B cell (primary cell): Measurements from ENCODE around the gene BPIFB2. TPM values are rescaled to one million over a fixed set of nuclear protein-coding genes. Genes with fewer than 3 reads are reported as not detected.

Source experiments
- ATAC-seq: fragments of 200-7000 bp; cut with Tn5 transposase; one replicate; pipeline ENCODE4 v1.10.0; 2021; ENCODE audit warnings: low read depth, mild to moderate bottlenecking, moderate number of reproducible peaks, moderate library complexity
- CTCF ChIA-PET: fragments of 350-600 bp; sonication (Branson Sonifier 250); formaldehyde crosslinking; loops from one replicate; lab custom pipeline; 2021; ENCODE audit warnings: antibody characterized with exemption, inconsistent platforms; lab: Charles Lee
- POLR2A ChIA-PET: fragments of 350-600 bp; sonication (Branson Sonifier 250); formaldehyde crosslinking; loops from one replicate; lab custom pipeline; 2021; ENCODE audit warnings: antibody characterized with exemption; lab: Charles Lee
- DNase-seq: peaks from one replicate; pipeline ENCODE4 v3.0.0; 2013
- H2AFZ ChIP-seq: 2 replicates; pipeline ENCODE4 v1.6.1; 2012; ENCODE audit warnings: mild to moderate bottlenecking, low read depth, low read length; ENCODE audit not compliant: insufficient read depth, poor library complexity, severe bottlenecking
- H3K27ac ChIP-seq, 2 donors: 1 replicate in 1 of 2; 2 replicates in 1 of 2; pipeline ENCODE4 v1.5.1; 2012 to 2013; ENCODE audit warnings: low read length in 2 of 2, mild to moderate bottlenecking in 2 of 2, moderate library complexity in 1 of 2
- H3K27me3 ChIP-seq, 4 experiments: fragments of 200-600 bp in 1 of 4; sonication (generic) in 1 of 4; replicated peaks in 1 of 4; 1 replicate in 2 of 4; 2 replicates in 2 of 4; pipeline versions ENCODE4 v1.6.1 to v1.7.0; 2013 to 2016; ENCODE audit warnings: low read length in 3 of 4, mild to moderate bottlenecking in 2 of 4, mixed read lengths in 1 of 4, moderate library complexity in 1 of 4; ENCODE audit not compliant: insufficient read depth in 4 of 4, control insufficient read depth in 3 of 4; ENCODE audit errors: control extremely low read depth in 1 of 4
- H3K36me3 ChIP-seq, 2 experiments: replicated peaks in 1 of 2; 1 replicate in 1 of 2; 2 replicates in 1 of 2; pipeline versions ENCODE4 v1.6.1 to v1.7.1; 2013; ENCODE audit warnings: low read length in 1 of 2; ENCODE audit not compliant: insufficient read depth in 2 of 2, control insufficient read depth in 1 of 2; ENCODE audit errors: control extremely low read depth in 1 of 2, extremely low read depth in 1 of 2
- H3K4me1 ChIP-seq, 2 donors: fragments of 200-600 bp in 1 of 2; sonication (generic) in 1 of 2; 1 replicate in 1 of 2; 2 replicates in 1 of 2; pipeline versions ENCODE4 v1.5.1 to v1.6.1; 2013 to 2017; ENCODE audit warnings: low read length in 2 of 2; ENCODE audit not compliant: control insufficient read depth in 2 of 2, insufficient read depth in 2 of 2
- H3K4me2 ChIP-seq: replicated peaks from 2 replicates; pipeline ENCODE3; 2012; ENCODE audit warnings: mild to moderate bottlenecking, low read depth, low read length; ENCODE audit not compliant: poor library complexity, severe bottlenecking
- H3K4me3 ChIP-seq, 5 experiments: fragments of 200-600 bp in 1 of 5; sonication (generic) in 1 of 5; 1 replicate in 3 of 5; 2 replicates in 2 of 5; pipeline versions ENCODE4 v1.5.1 to v1.7.0; 2011 to 2016; ENCODE audit warnings: low read length in 4 of 5, mild to moderate bottlenecking in 4 of 5, low read depth in 2 of 5, control low read depth in 1 of 5, moderate library complexity in 1 of 5; ENCODE audit not compliant: insufficient read depth in 1 of 5; ENCODE audit errors: control extremely low read depth in 1 of 5, extremely low read depth in 1 of 5
- H3K79me2 ChIP-seq: fragments of 200-600 bp; sonication (generic); one replicate; pipeline ENCODE4 v1.6.0; 2016; ENCODE audit warnings: low read length; ENCODE audit not compliant: control insufficient read depth, insufficient read depth
- H3K9ac ChIP-seq: fragments of 200-600 bp; sonication (generic); 2 replicates; pipeline ENCODE4 v1.6.1; 2017; ENCODE audit warnings: mild to moderate bottlenecking, low read length, moderate library complexity
- H3K9me3 ChIP-seq, 3 donors: one replicate each; pipeline versions ENCODE4 v1.6.1 to v1.7.1; 2013; ENCODE audit warnings: low read length in 2 of 3; ENCODE audit not compliant: control insufficient read depth in 2 of 3, insufficient read depth in 1 of 3; ENCODE audit errors: control extremely low read depth in 1 of 3
- H4K20me1 ChIP-seq: 2 replicates; pipeline ENCODE4 v1.6.0; 2012; ENCODE audit warnings: mild to moderate bottlenecking, low read length; ENCODE audit not compliant: insufficient read depth, control insufficient read depth, poor library complexity, severe bottlenecking
- H3K27ac Mint-ChIP-seq: one replicate; pipeline ENCODE4 v1.8.0; 2021; ENCODE audit warnings: mixed read lengths
- H3K27me3 Mint-ChIP-seq: one replicate; pipeline ENCODE4 v1.8.0; 2021; ENCODE audit warnings: mixed read lengths
- H3K4me1 Mint-ChIP-seq: one replicate; pipeline ENCODE4 v1.8.0; 2021; ENCODE audit warnings: mixed read lengths
- H3K4me3 Mint-ChIP-seq: one replicate; pipeline ENCODE4 v1.8.0; 2021; ENCODE audit warnings: mixed read lengths
- H3K9me3 Mint-ChIP-seq: one replicate; pipeline ENCODE4 v1.8.0; 2022; ENCODE audit warnings: mixed read lengths; ENCODE audit not compliant: insufficient read depth
- CTCF ChIP-seq: fragments of 200-600 bp; IDR thresholded peaks from one replicate; pipeline ENCODE4 v1.8.0; 2022; ENCODE audit warnings: antibody characterized with exemption, mild to moderate bottlenecking
- EZH2 ChIP-seq: IDR thresholded peaks from 2 replicates; pipeline ENCODE4 v1.6.1; 2012; ENCODE audit warnings: borderline replicate concordance, low read depth, mild to moderate bottlenecking, moderate library complexity, low read length; ENCODE audit not compliant: insufficient read depth, poor library complexity, severe bottlenecking
- WGBS: methylation state at CpG from one replicate; pipeline ENCODE4 v1.1.5; 2013; ENCODE audit warnings: missing lambda C conversion rate; ENCODE audit not compliant: insufficient coverage; 5-methylcytosine and 5-hydroxymethylcytosine counted together
- intact Hi-C: fragments of 100-400 bp; cut with micrococcal nuclease; formaldehyde crosslinking; loops from one replicate; pipeline ENCODE4 v1.10.0; 2022
- polyA plus RNA-seq: library from polyadenylated mRNA; depleted of rRNA; stranded (reverse); fragments of >200 nt; gene quantifications from 2 replicates; pipeline ENCODE4 v1.2.3, GENCODE V29; 2012
- total RNA-seq, 2 donors: library from RNA; stranded (reverse); fragments of 120-200 nt in 1 of 2; gene quantifications; 1 replicate in 1 of 2; 2 replicates in 1 of 2; pipeline versions ENCODE4 v1.2.3 to v1.2.4, GENCODE V29; 2013 to 2022

BPIFB2 gene
- total and polyA plus RNA-seq, 2 donors (not counting 1 experiment from before 2014, with no cell fraction given) = not detected

DNA sequence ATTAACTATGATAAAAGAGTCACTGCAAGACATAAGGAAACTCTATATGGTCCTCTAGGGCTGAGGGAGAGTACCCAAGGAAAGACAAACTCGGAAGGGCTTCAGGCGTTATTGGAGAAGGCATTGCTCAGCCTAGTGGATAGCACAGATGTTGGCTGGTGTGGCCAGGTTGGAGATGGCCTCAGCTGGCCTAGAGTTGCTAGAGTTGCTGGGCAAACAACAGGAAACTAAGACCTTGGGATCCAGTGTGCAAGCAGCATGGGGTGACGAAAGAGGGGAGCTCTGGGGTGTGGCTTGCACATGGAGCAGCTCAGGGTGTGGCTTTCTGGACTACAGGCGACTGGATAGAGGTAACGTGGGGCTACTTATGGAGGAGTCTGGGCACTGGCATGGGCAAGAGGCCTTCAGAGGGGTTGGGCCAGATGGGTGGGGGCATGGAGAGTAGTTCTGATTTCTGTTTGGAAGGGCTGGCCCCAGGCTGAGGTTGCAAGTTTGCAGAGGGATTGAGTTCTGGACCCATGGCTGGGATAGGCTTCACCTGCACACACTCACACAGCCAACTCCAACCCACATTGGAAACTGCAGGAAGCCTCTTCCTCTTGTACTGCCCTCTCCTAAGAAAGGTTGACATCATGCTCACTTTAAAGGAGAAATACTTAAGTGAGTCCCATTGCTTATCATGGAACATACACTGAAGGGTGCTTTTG is 18.7 kb downstream of the BPIFB2 start:
- TF ChIP-seq EZH2 = no peak
- no peak for TF ChIP-seq CTCF
- Histone ChIP-seq H4K20me1 (no peaks in the 10 kb centered on the region), H3K9me3 (no peaks in the 10 kb centered on the region), H3K4me2 (no peak overlapping the region), H3K9ac (no peak overlapping the region), H3K27ac (no peak overlapping the region), H3K4me1 (no peaks in the 10 kb centered on the region), H3K4me3 (no peak overlapping the region), H3K36me3 (no peaks in the 10 kb centered on the region), H2AFZ (no peak overlapping the region), H3K79me2 (no peaks in the 10 kb centered on the region), H3K27me3 (peaks cover 0 to 3% (median 0%) of the 10 kb centered on the region in 4 experiments)
- no peaks in the 10 kb centered on the region for H3K4me1 Mint-ChIP-seq
- CTCF ChIA-PET = no interaction called here
- intact Hi-C loops = no loop called here
- ATAC-seq = no peak
- H3K27me3 Mint-ChIP-seq = no peaks in the 10 kb centered on the region
- no peak overlapping the region for H3K27ac Mint-ChIP-seq
- H3K9me3 Mint-ChIP-seq = no peaks in the 10 kb centered on the region
- POLR2A ChIA-PET = no interaction called here
- WGBS = 80% methylated on average over 5 of the region's 5 CpGs
- no peak for DNase-seq
- no peak overlapping the region for H3K4me3 Mint-ChIP-seq

DNA sequence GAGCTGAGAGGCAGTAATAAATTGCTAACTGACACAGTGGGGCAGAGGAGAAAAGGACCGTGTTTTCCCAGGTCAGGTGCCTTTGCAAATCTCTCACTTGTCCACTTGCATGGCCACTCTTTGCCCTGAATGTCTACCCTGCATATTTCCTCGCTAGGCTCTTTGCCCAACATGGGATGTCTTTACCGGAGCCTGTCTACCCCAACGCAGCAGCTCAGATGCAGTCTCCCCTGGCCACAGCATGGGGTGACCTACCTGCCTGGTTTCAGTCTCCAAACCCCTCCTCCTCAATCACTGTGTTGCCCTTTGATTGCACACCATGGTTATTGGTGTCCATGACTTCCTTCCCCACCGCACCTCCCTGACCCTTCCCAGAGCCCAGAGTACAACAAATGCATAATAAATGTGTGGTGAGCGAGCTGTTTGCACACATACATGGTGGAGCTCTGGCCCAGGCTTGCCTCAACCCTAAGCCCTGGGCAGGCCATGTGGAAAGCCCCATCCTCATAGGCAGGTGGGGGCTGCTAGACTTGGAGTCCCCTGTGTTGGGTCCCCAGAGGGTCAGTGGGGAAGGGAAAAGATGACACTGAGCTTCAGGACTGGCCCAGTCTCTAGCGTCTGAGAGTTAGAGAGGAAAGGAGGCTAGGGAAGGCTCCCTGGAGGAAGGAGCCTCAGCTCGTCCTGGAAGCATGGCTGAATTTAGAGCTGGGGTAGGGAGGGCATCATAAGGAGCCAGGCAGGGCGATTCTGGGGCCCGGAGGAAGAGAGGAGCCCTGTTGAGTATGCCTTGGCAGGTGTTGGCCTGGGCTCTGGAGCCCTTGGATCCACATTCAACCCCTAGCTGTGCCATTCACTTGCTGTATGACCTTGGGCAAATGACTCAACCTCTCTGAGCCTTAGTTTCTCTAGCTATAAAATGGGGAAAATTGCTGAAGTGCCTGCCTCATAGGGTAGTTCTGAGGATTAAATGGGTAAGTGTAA is 19.6 kb downstream of the BPIFB2 start:
- Mint-ChIP-seq H3K27ac (no peak overlapping the region), H3K4me3 (no peak overlapping the region), H3K27me3 (no peaks in the 10 kb centered on the region), H3K4me1 (no peaks in the 10 kb centered on the region), H3K9me3 (no peaks in the 10 kb centered on the region)
- POLR2A ChIA-PET = no interaction called here
- no peak overlapping the region for H3K4me3 ChIP-seq
- H3K9ac ChIP-seq = no peak overlapping the region
- no peak overlapping the region for H3K27ac ChIP-seq
- H3K79me2 ChIP-seq = no peaks in the 10 kb centered on the region
- CTCF ChIA-PET = no interaction called here
- H3K36me3 ChIP-seq = no peaks in the 10 kb centered on the region
- TF ChIP-seq EZH2 = no peak
- no peak for TF ChIP-seq CTCF
- H3K4me1 ChIP-seq = no peaks in the 10 kb centered on the region
- H3K4me2 ChIP-seq = no peak overlapping the region
- DNase-seq (no peak), ATAC-seq (no peak)
- no peaks in the 10 kb centered on the region for H4K20me1 ChIP-seq
- WGBS = 92% methylated on average over 7 of the region's 10 CpGs
- no peak overlapping the region for H2AFZ ChIP-seq
- intact Hi-C loops = no loop called here
- H3K9me3 ChIP-seq = no peaks in the 10 kb centered on the region
- H3K27me3 ChIP-seq = peaks cover 0 to 4% (median 0%) of the 10 kb centered on the region in 4 experiments
